ENCODE data around the gene OLFM2. TPM values are rescaled to one million over a fixed set of nuclear protein-coding genes. Genes with fewer than 3 reads are reported as not detected.

The OLFM2 gene
- total and polyA plus RNA-seq, 2 donors from 2014 or later, result 2.1 to 5.4 TPM

DNA sequence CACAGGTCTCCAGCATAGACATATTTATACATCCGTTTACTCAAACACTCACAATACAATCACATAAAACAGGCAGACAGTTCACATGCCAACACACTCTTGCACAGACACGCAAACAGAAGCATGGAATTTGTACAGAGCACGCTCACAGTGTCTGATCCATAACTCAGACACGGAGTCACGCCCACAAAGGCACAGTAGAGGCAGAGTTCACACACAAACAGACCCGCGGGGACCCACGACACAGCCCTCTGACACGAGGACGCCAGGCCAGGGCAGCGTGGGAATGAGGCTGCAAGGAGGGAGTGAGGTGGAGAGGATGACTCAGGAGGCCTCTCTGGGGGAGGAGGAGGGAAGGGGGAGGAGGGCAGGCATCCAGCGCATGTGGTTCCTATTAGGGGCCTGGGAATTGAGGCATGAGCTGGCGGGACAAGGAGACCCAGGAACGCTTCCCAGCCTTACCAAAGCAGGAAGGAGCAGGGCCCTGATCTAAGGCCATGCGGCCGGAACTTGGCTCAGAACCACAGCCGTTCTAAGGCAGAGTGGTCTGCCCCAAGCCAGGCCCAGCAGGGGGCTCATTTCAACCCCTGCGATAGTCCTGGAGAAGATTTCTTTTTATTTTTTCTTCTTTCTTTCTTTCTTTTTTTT, 9.1 kb upstream of the OLFM2 start:
- Histone ChIP-seq H3K27ac (ENCODE audit: low read depth in 2 of 2, low read length in 2 of 2) (peak overlapping the region in 1 of 2 donors; percentile 23), H3K36me3 (ENCODE audit: control insufficient read depth in 2 of 3, insufficient read depth in 3 of 3, low read length in 3 of 3) (no peaks in the 10 kb centered on the region), H3K4me1 (ENCODE audit: control insufficient read depth in 2 of 3, insufficient read depth in 2 of 3, low read depth in 1 of 3, low read length in 3 of 3) (no peaks in the 10 kb centered on the region), H3K4me3 (ENCODE audit: low read length in 3 of 3) (no peak overlapping the region), H3K9ac (ENCODE audit: low read length in 3 of 3) (no peak overlapping the region), H3K27me3 (ENCODE audit: control insufficient read depth, insufficient read depth, low read length) (no peaks in the 10 kb centered on the region), H3K9me3 (ENCODE audit: control insufficient read depth in 2 of 3, insufficient read depth in 1 of 3, low read length in 3 of 3) (peaks cover 0 to 3% (median 3%) of the 10 kb centered on the region in 3 donors)
- intact Hi-C loops (cut with DNase I), result no loop called here
- FAIRE-seq (no peak), DNase-seq (peak; percentile 45 to 93 (median 54))
- TF ChIP-seq, protein P1, sequence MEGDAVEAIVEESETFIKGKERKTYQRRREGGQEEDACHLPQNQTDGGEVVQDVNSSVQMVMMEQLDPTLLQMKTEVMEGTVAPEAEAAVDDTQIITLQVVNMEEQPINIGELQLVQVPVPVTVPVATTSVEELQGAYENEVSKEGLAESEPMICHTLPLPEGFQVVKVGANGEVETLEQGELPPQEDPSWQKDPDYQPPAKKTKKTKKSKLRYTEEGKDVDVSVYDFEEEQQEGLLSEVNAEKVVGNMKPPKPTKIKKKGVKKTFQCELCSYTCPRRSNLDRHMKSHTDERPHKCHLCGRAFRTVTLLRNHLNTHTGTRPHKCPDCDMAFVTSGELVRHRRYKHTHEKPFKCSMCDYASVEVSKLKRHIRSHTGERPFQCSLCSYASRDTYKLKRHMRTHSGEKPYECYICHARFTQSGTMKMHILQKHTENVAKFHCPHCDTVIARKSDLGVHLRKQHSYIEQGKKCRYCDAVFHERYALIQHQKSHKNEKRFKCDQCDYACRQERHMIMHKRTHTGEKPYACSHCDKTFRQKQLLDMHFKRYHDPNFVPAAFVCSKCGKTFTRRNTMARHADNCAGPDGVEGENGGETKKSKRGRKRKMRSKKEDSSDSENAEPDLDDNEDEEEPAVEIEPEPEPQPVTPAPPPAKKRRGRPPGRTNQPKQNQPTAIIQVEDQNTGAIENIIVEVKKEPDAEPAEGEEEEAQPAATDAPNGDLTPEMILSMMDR (IDR thresholded peaks at IDR 0.05; ENCODE audit: borderline replicate concordance, extremely low read depth, insufficient read depth), result no peak

DNA sequence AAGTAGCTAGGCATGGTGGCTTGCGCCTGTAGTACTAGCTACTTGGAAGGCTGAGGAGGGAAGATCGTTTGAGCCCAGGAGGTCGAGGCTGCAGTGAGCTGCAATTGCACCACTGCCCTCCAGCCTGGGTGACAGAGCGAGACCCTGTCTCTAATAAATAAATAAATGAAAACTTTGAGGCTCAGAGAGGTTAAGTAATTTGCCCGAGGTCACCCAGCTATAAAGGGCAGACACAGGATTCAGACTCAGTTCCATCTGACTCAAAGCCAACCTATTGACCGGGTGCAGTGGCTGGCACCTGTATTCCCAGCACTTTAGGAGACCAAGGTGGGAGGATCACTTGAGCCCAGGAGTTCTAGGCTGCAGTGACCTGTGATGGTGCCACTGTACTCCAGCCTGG, 7.4 kb upstream of the OLFM2 start:
- intact Hi-C loops (cut with DNase I), result no loop called here
- Histone ChIP-seq H3K27me3 (ENCODE audit: control insufficient read depth, insufficient read depth, low read length) (no peaks in the 10 kb centered on the region), H3K27ac (ENCODE audit: low read depth in 2 of 2, low read length in 2 of 2) (no peak overlapping the region), H3K4me1 (ENCODE audit: control insufficient read depth in 2 of 3, insufficient read depth in 2 of 3, low read depth in 1 of 3, low read length in 3 of 3) (no peaks in the 10 kb centered on the region), H3K9ac (ENCODE audit: low read length in 3 of 3) (no peak overlapping the region), H3K4me3 (ENCODE audit: low read length in 3 of 3) (no peak overlapping the region), H3K36me3 (ENCODE audit: control insufficient read depth in 2 of 3, insufficient read depth in 3 of 3, low read length in 3 of 3) (no peaks in the 10 kb centered on the region), H3K9me3 (ENCODE audit: control insufficient read depth in 2 of 3, insufficient read depth in 1 of 3, low read length in 3 of 3) (peaks cover 0 to 3% (median 3%) of the 10 kb centered on the region in 3 donors)
- no peak for DNase-seq
- FAIRE-seq, result no peak
- TF ChIP-seq, protein P1 (IDR thresholded peaks at IDR 0.05; ENCODE audit: borderline replicate concordance, extremely low read depth, insufficient read depth), result no peak

DNA sequence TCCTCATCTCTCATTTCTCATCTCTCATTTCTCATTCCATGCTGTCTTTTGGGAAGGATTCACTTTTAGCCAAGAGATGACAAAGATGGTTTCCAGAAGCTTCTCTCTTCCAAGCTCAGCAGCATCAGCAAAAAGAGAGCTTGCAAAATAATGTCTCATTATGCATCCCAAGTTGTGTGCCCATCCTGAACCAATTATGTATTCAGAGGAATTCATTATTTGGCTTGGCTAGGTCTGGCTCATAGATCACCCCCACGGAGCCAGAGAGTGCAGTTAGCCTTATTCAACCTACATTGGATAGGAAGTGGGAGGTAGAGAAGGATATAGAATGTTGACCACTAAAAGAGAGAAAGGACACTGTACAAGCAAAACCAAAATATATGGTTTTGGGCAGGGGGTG, 5.4 kb upstream of the OLFM2 start:
- Histone ChIP-seq H3K9me3 (ENCODE audit: control insufficient read depth in 2 of 3, insufficient read depth in 1 of 3, low read length in 3 of 3) (peaks cover 0 to 3% (median 3%) of the 10 kb centered on the region in 3 donors), H3K27me3 (ENCODE audit: control insufficient read depth, insufficient read depth, low read length) (no peaks in the 10 kb centered on the region), H3K36me3 (ENCODE audit: control insufficient read depth in 2 of 3, insufficient read depth in 3 of 3, low read length in 3 of 3) (no peaks in the 10 kb centered on the region), H3K9ac (ENCODE audit: low read length in 3 of 3) (no peak overlapping the region), H3K27ac (ENCODE audit: low read depth in 2 of 2, low read length in 2 of 2) (no peak overlapping the region), H3K4me1 (ENCODE audit: control insufficient read depth in 2 of 3, insufficient read depth in 2 of 3, low read depth in 1 of 3, low read length in 3 of 3) (no peaks in the 10 kb centered on the region), H3K4me3 (ENCODE audit: low read length in 3 of 3) (no peak overlapping the region)
- TF ChIP-seq, protein P1 (IDR thresholded peaks at IDR 0.05; ENCODE audit: borderline replicate concordance, extremely low read depth, insufficient read depth), result no peak
- FAIRE-seq (no peak), DNase-seq (no peak)
- intact Hi-C loops (cut with DNase I), result no loop called here

DNA sequence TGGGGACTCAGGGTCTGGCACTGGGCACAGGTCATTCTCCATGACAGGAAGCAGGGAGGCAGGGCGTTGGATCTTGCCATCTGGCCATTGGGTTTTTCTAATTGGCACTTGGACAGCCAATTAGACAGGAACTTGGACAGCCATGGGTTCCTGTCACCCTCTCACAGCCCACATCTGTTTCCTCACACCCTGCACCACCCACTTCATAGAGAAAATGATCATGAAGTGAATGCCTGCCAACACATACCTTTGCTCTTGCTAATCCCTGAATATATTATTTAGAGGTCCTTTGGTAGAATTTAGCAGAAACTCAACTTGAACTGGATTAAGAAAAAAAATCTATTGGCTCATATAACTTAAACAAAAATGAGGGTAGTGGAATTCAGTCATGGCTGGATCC, 4.9 kb upstream of the OLFM2 start:
- Histone ChIP-seq H3K4me3 (ENCODE audit: low read length in 3 of 3) (no peak overlapping the region), H3K27me3 (ENCODE audit: control insufficient read depth, insufficient read depth, low read length) (no peaks in the 10 kb centered on the region), H3K9ac (ENCODE audit: low read length in 3 of 3) (no peak overlapping the region), H3K27ac (ENCODE audit: low read depth in 2 of 2, low read length in 2 of 2) (no peak overlapping the region), H3K4me1 (ENCODE audit: control insufficient read depth in 2 of 3, insufficient read depth in 2 of 3, low read depth in 1 of 3, low read length in 3 of 3) (no peaks in the 10 kb centered on the region), H3K9me3 (ENCODE audit: control insufficient read depth in 2 of 3, insufficient read depth in 1 of 3, low read length in 3 of 3) (peaks cover 0 to 3% (median 3%) of the 10 kb centered on the region in 3 donors), H3K36me3 (ENCODE audit: control insufficient read depth in 2 of 3, insufficient read depth in 3 of 3, low read length in 3 of 3) (no peaks in the 10 kb centered on the region)
- DNase-seq, result no peak
- TF ChIP-seq, protein P1 (IDR thresholded peaks at IDR 0.05; ENCODE audit: borderline replicate concordance, extremely low read depth, insufficient read depth), result no peak
- no peak for FAIRE-seq
- intact Hi-C loops (cut with DNase I), result no loop called here
